ELF-1 (cell line): Measurements from ENCODE around the gene ZC4H2.
"Not testable (repeated sequence)": the region's sequence is repeated elsewhere in the genome, so short reads cannot be mapped to it uniquely, and the experiment has no call there.

Experiments used
- DNase-seq: peaks from one replicate; pipeline ENCODE4 v3.0.0-alpha.2; 2016; ENCODE audit warnings: low read depth, low spot score

The ZC4H2 gene

GRCh38 chrX:64975989-64976672, at the start of gene ZC4H2:
Gene ZC4H2, minus strand, starts transcription at chrX:64976450. Its CDS starts 73 bp downstream, at chrX:64976377.
- DNase-seq: peak; percentile 94

GRCh38 chrX:65017451-65017850, 41.2 kb upstream of the ZC4H2 start:
- no peak for DNase-seq

- DNase-seq: no peak
Observed at GRCh38 chrX:65014230-65014629, 38.0 kb upstream of the ZC4H2 start.

GRCh38 chrX:65009459-65009858, 33.2 kb upstream of the ZC4H2 start:
- no peak for DNase-seq

- DNase-seq: not testable (repeated sequence)
Observed at GRCh38 chrX:65002208-65002607, 26.0 kb upstream of the ZC4H2 start.

- DNase-seq: no peak
Observed at GRCh38 chrX:64996805-64997204, 20.6 kb upstream of the ZC4H2 start.

- no peak for DNase-seq
Observed at GRCh38 chrX:64994131-64994798, 18.0 kb upstream of the ZC4H2 start.

- DNase-seq: no peak
Observed at GRCh38 chrX:64977830-64978229, 1.6 kb upstream of the ZC4H2 start.

GRCh38 chrX:64977051-64977450, 801 bp upstream of the ZC4H2 start:
- DNase-seq: no peak

- DNase-seq: no peak
Observed at GRCh38 chrX:64976673-64977040, 407 bp upstream of the ZC4H2 start.

GRCh38 chrX:64975491-64975890, 759 bp downstream of the ZC4H2 start:
- peak; percentile 74 for DNase-seq

GRCh38 chrX:64925480-64925879, 50.8 kb downstream of the ZC4H2 start:
- DNase-seq: no peak

- DNase-seq: no peak
Observed at GRCh38 chrX:64908121-64908520, 68.1 kb downstream of the ZC4H2 start.

- DNase-seq: peak; percentile 79
Observed at GRCh38 chrX:64894454-64895038, 81.7 kb downstream of the ZC4H2 start.

- DNase-seq: peak; percentile 67
Observed at GRCh38 chrX:64885850-64886249, 90.4 kb downstream of the ZC4H2 start.

- DNase-seq: not testable (repeated sequence)
Observed at GRCh38 chrX:64878709-64879108, 97.5 kb downstream of the ZC4H2 start.

GRCh38 chrX:64867217-64867616, 109.0 kb downstream of the ZC4H2 start:
- DNase-seq: no peak
